Endothelial cell of umbilical vein (primary cell): ENCODE data around the gene TYW3. TPM values are rescaled to one million over a fixed set of nuclear protein-coding genes. Genes with fewer than 3 reads are reported as not detected.

Experiments
- Bru-seq: library from RNA; stranded (reverse); fragments of 400-500 nt; gene quantifications from one replicate; lab custom pipeline; 2021; lab: Mats Ljungman, UMichigan
- BruChase-seq, 2 experiments: library from RNA; stranded (reverse); fragments of 400-500 nt; gene quantifications; one replicate each; lab custom pipeline; 2021; lab: Mats Ljungman, UMichigan
- BruUV-seq: library from RNA; stranded (reverse); fragments of 400-500 nt; replicated peaks from 2 replicates; lab custom pipeline; 2021; lab: Mats Ljungman, UMichigan
- CTCF ChIA-PET: fragments of 300-600, 350-600 bp; sonication (Branson Sonifier 250); formaldehyde crosslinking; loops from one replicate; lab custom pipeline; 2021; ENCODE audit warnings: antibody characterized with exemption, inconsistent platforms; lab: Charles Lee
- POLR2A ChIA-PET: fragments of 300-600, 350-600 bp; sonication (Branson Sonifier 250); formaldehyde crosslinking; loops from one replicate; lab custom pipeline; 2021; ENCODE audit warnings: antibody characterized with exemption, inconsistent platforms; lab: Charles Lee
- DNase-seq: peaks from one replicate; pipeline ENCODE4 v3.0.0-alpha.2; 2011; ENCODE audit warnings: low read depth, low spot score
- FAIRE-seq: peaks from 2 replicates; lab custom pipeline; 2011; peaks lifted over from hg19 to GRCh38; lab: Jason Lieb, UNC
- H2AFZ ChIP-seq: 2 replicates; pipeline ENCODE4 v1.6.0; 2012; ENCODE audit warnings: low read depth, low read length, control low read depth, inconsistent platforms
- H3K27ac ChIP-seq: 2 replicates; pipeline ENCODE4 v1.5.1; 2011; ENCODE audit warnings: low read depth, mild to moderate bottlenecking, control low read depth, low read length, moderate library complexity; ENCODE audit not compliant: insufficient read depth
- H3K27me3 ChIP-seq, 2 experiments: 2 replicates each; pipeline versions ENCODE4 v1.6.0 to v1.6.1; 2011; ENCODE audit warnings: low read length in 2 of 2, mixed read lengths in 1 of 2; ENCODE audit not compliant: control insufficient read depth in 2 of 2, insufficient read depth in 2 of 2
- H3K36me3 ChIP-seq, 2 experiments: 2 replicates in 1 of 2; 3 replicates in 1 of 2; pipeline ENCODE4 v1.5.1; 2011; ENCODE audit warnings: low read length in 2 of 2, mild to moderate bottlenecking in 1 of 2, moderate library complexity in 1 of 2; ENCODE audit not compliant: control insufficient read depth in 2 of 2, insufficient read depth in 2 of 2; ENCODE audit errors: extremely low read depth in 1 of 2
- H3K4me1 ChIP-seq: 3 replicates; pipeline ENCODE4 v1.5.1; 2011; ENCODE audit warnings: mild to moderate bottlenecking, low read length; ENCODE audit not compliant: control insufficient read depth, insufficient read depth; ENCODE audit errors: extremely low read depth
- H3K4me2 ChIP-seq: 2 replicates; pipeline ENCODE4 v1.6.1; 2011; ENCODE audit warnings: low read length, control low read depth, mixed read lengths; ENCODE audit not compliant: insufficient read depth
- H3K4me3 ChIP-seq, 3 experiments: fragments of 200-600 bp in 1 of 3; sonication (generic), shearing (Covaris generic) in 1 of 3; replicated peaks in 1 of 3; 2 replicates each; pipeline ENCODE4 v1.5.1; 2011 to 2016; ENCODE audit warnings: control low read depth in 3 of 3, low read length in 3 of 3, mild to moderate bottlenecking in 2 of 3, inconsistent platforms in 1 of 3, low read depth in 1 of 3, moderate library complexity in 1 of 3; ENCODE audit not compliant: insufficient read depth in 1 of 3
- H3K79me2 ChIP-seq: 2 replicates; pipeline ENCODE4 v1.6.0; 2012; ENCODE audit warnings: low read length, inconsistent platforms; ENCODE audit not compliant: control insufficient read depth, insufficient read depth
- H3K9ac ChIP-seq: replicated peaks from 2 replicates; pipeline ENCODE3; 2011; ENCODE audit warnings: low read length, control low read depth; ENCODE audit not compliant: insufficient read depth; ENCODE audit errors: extremely low read depth
- H3K9me1 ChIP-seq: replicated peaks from 3 replicates; pipeline ENCODE4 v1.6.0; 2011; ENCODE audit warnings: mild to moderate bottlenecking, low read length; ENCODE audit not compliant: control insufficient read depth, insufficient read depth; ENCODE audit errors: extremely low read depth
- H3K9me3 ChIP-seq: replicated peaks from 2 replicates; pipeline ENCODE4 v1.5.1; 2012; ENCODE audit warnings: low read length, inconsistent platforms; ENCODE audit not compliant: control insufficient read depth, insufficient read depth
- H4K20me1 ChIP-seq: replicated peaks from 2 replicates; pipeline ENCODE3; 2011; ENCODE audit warnings: mild to moderate bottlenecking, low read length; ENCODE audit not compliant: control insufficient read depth, insufficient read depth; ENCODE audit errors: extremely low read depth
- GATA2 ChIP-seq: IDR thresholded peaks from 2 replicates; pipeline ENCODE4 v1.7.0; 2011; ENCODE audit warnings: low read depth, mild to moderate bottlenecking, moderate library complexity, mixed read lengths, low read length; ENCODE audit not compliant: insufficient read length, insufficient read depth
- JUN ChIP-seq: IDR thresholded peaks from 2 replicates; pipeline ENCODE4 v1.6.1; 2011; ENCODE audit warnings: borderline replicate concordance, low read depth; ENCODE audit not compliant: insufficient read length, insufficient read depth
- MAX ChIP-seq: IDR thresholded peaks from 2 replicates; pipeline ENCODE4 v1.6.1; 2011; ENCODE audit not compliant: insufficient read depth, insufficient read length
- MYC ChIP-seq: IDR thresholded peaks from one replicate; pipeline ENCODE4 v1.6.1; 2011; ENCODE audit warnings: mild to moderate bottlenecking, low read depth, low read length
- POLR2A ChIP-seq: IDR thresholded peaks from 2 replicates; pipeline ENCODE4 v1.6.1; 2012; ENCODE audit warnings: low read depth, mild to moderate bottlenecking, control low read depth, low read length
- POLR2AphosphoS5 ChIP-seq: IDR thresholded peaks from 2 replicates; pipeline ENCODE4 v1.6.1; 2012; ENCODE audit warnings: low read depth, mild to moderate bottlenecking, control low read depth, low read length, moderate library complexity; ENCODE audit not compliant: insufficient read depth
- dilution Hi-C: fragments of 300-500 bp; cut with MboI; formaldehyde crosslinking; loops from one replicate; pipeline ENCODE4 v1.15.0; 2019; ENCODE audit warnings: low sequenced_read_pairs; ENCODE audit not compliant: extremely low pct_ligation_motif_present
- intact Hi-C: fragments of 100-400 bp; cut with micrococcal nuclease; formaldehyde crosslinking; loops from one replicate; pipeline ENCODE4 v1.10.0; 2022
- long read RNA-seq: library from polyadenylated mRNA; stranded (forward); transcript quantifications from one replicate; pipeline ENCODE4 v2.0.0, GENCODE V29; 2021
- polyA minus RNA-seq, 3 experiments: library from RNA; depleted of rRNA, polyadenylated mRNA; stranded (reverse); fragments of >200 nt; gene quantifications; 1 replicate in 1 of 3; 2 replicates in 2 of 3; pipeline ENCODE4 v1.2.3, GENCODE V29; 2011
- polyA plus RNA-seq, 4 experiments: library from polyadenylated mRNA; depleted of rRNA in 3 of 4; stranded (reverse) in 3 of 4; unstranded in 1 of 4; fragments of >200 nt; gene quantifications; 2 replicates each; pipeline versions ENCODE4 v1.2.1 to v1.2.3, GENCODE V29; 2011 to 2012; ENCODE audit warnings: missing spikeins in 1 of 4
- total RNA-seq: library from RNA; stranded (reverse); gene quantifications from 2 replicates; pipeline ENCODE4 v1.2.3, GENCODE V29; 2021
- TF ChIP-seq, protein P1 (sequence below), 2 donors: IDR thresholded peaks; 1 replicate in 1 of 2; 2 replicates in 1 of 2; pipeline ENCODE4 v1.5.1; 2011; ENCODE audit warnings: low read length in 2 of 2, mild to moderate bottlenecking in 2 of 2, moderate library complexity in 2 of 2, control low read depth in 1 of 2, inconsistent platforms in 1 of 2, low read depth in 1 of 2; ENCODE audit not compliant: insufficient read depth in 1 of 2; ENCODE audit errors: extremely low read depth in 1 of 2

TYW3 gene, protein sequence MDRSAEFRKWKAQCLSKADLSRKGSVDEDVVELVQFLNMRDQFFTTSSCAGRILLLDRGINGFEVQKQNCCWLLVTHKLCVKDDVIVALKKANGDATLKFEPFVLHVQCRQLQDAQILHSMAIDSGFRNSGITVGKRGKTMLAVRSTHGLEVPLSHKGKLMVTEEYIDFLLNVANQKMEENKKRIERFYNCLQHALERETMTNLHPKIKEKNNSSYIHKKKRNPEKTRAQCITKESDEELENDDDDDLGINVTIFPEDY
- 22.3 and 22.8 TPM in 2 replicates for total RNA-seq
- polyA plus RNA-seq, result 5.3 and 8.5 TPM in 2 replicates
- 10.3 and 11.0 TPM in 2 replicates for polyA plus RNA-seq (2011; cell fraction: cytosol; rRNA removed)
- polyA plus RNA-seq (2011; cell fraction: nucleus; rRNA removed), result 9.2 and 16.4 TPM in 2 replicates
- 10.8 and 22.2 TPM in 2 replicates for polyA plus RNA-seq (2012)
- 11.9 and 16.5 TPM in 2 replicates for polyA minus RNA-seq
- 11.3 TPM for polyA minus RNA-seq (2011; cell fraction: cytosol; rRNA and poly(A)+ RNA removed)
- polyA minus RNA-seq (2011; cell fraction: nucleus; rRNA and poly(A)+ RNA removed), result 17.8 and 24.1 TPM in 2 replicates
- Bru-seq, nascent RNA, result percentile 83 among the genes with signal in this experiment
- percentile 79 among the genes with signal in this experiment for BruChase-seq, experiment 1, labeled RNA remaining after a 6-hour chase
- BruChase-seq, experiment 2, labeled RNA remaining after a 2-hour chase, result percentile 77 among the genes with signal in this experiment
- long read RNA-seq, transcript TYW3-201 (6 exons, 3,430 nt), result major isoform, 27 of 42 reads
- long read RNA-seq, transcript TYW3-203 (5 exons, 3,335 nt), result minor isoform, 8 of 42 reads
- long read RNA-seq, partial matches to known transcripts, result 1 of 42 reads
- long read RNA-seq, other reads (novel, unspliced or antisense), result 6 of 42 reads

DNA sequence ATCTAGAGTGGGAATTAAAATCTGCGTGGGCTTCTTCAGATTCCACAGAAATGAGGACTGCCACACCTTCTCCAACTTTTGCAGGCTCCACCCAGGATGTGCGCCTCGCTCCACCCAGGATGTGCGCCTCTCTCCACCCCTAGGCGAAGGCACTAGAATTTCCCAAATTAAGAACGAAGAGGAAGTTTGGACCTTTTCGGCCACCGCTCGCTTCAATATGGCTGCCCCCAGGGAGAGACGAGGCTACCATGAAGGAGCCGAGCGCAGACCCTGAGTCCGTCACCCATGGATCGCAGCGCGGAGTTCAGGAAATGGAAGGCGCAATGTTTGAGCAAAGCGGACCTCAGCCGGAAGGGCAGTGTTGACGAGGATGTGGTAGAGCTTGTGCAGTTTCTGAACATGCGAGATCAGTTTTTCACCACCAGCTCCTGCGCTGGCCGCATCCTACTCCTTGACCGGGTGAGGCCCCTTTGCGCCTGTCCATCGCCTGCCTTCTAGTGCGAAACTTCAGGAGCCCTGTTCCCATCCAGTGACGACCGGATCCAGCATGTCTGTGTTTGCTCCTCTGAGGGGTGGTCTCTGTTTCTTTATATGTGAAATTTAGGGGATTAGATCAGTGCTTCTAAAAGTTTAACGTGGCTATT lies at the start of gene TYW3, which contains the start of gene CRYZ:
TYW3 (plus strand) TSS at position 193 of the 644 bp plus-strand sequence; CDS start at position 286, 93 bp downstream.
CRYZ (minus strand) TSS at position 91 of the 644 bp plus-strand sequence. CDS start 8,229 bp downstream, outside the sequence.
- H3K79me2 ChIP-seq, result peaks cover 19% of the 10 kb centered on the region
- TF ChIP-seq MYC (peak; percentile 18), POLR2AphosphoS5 (peak; percentile 75), GATA2 (no peak), MAX (peak; percentile 2), JUN (no peak), POLR2A (peak; percentile 77)
- TF ChIP-seq, protein P1, sequence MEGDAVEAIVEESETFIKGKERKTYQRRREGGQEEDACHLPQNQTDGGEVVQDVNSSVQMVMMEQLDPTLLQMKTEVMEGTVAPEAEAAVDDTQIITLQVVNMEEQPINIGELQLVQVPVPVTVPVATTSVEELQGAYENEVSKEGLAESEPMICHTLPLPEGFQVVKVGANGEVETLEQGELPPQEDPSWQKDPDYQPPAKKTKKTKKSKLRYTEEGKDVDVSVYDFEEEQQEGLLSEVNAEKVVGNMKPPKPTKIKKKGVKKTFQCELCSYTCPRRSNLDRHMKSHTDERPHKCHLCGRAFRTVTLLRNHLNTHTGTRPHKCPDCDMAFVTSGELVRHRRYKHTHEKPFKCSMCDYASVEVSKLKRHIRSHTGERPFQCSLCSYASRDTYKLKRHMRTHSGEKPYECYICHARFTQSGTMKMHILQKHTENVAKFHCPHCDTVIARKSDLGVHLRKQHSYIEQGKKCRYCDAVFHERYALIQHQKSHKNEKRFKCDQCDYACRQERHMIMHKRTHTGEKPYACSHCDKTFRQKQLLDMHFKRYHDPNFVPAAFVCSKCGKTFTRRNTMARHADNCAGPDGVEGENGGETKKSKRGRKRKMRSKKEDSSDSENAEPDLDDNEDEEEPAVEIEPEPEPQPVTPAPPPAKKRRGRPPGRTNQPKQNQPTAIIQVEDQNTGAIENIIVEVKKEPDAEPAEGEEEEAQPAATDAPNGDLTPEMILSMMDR (IDR thresholded peaks at IDR 0.05; ENCODE audit: extremely low read depth in 1 of 2, insufficient read depth in 1 of 2, low read depth in 1 of 2, low read length in 2 of 2), result peak in 1 of 2 donors; percentile 11
- no peaks in the 10 kb centered on the region for H3K9me1 ChIP-seq
- peak within 1 kb of the TSS; percentile 83 for H3K27ac ChIP-seq
- H3K4me1 ChIP-seq, result peaks cover 25% of the 10 kb centered on the region
- H2AFZ ChIP-seq, result peak within 1 kb of the TSS; percentile 95
- no peaks in the 10 kb centered on the region for H3K27me3 ChIP-seq
- dilution Hi-C loops (no loop called here), intact Hi-C loops (loop anchor here (1.0 to 10.0 kb wide), 5 partner anchors 43 to 1141 kb away; partner anchors contain the start of genes ACADM, FPGT, LRRIQ3 and RABGGTB)
- H3K4me3 ChIP-seq, result peak within 1 kb of the TSS; percentile 64 to 92 (median 72)
- DNase-seq, result peak; percentile 92
- POLR2A ChIA-PET, result no interaction called here
- H3K9me3 ChIP-seq, result no peaks in the 10 kb centered on the region
- peak; percentile 78 for FAIRE-seq
- no peaks in the 10 kb centered on the region for H4K20me1 ChIP-seq
- peaks cover 5 to 6% of the 10 kb centered on the region in 2 experiments for H3K36me3 ChIP-seq
- TSS peak; percentile 52 for BruUV-seq
- CTCF ChIA-PET, result interaction anchor here (0.7 to 2.1 kb wide), 13 partner anchors 9 to 44 kb away, joined by 3 to 19 read pairs (median 4); no protein-coding TSS in a partner anchor
- H3K4me2 ChIP-seq, result peak within 1 kb of the TSS; percentile 84
- peak within 1 kb of the TSS; percentile 94 for H3K9ac ChIP-seq
